Fibroblast of mammary gland (primary cell): ENCODE data around the gene SPRR1B.

Source experiments
- DNase-seq: peaks from one replicate; pipeline ENCODE4 v3.0.0-alpha.2; 2010; ENCODE audit warnings: low read depth
- H3K4me3 ChIP-seq: 2 replicates; pipeline ENCODE4 v1.5.1; 2011; ENCODE audit warnings: low read depth, mild to moderate bottlenecking, low read length, moderate library complexity; ENCODE audit not compliant: control insufficient read depth
- CTCF ChIP-seq: conservative IDR thresholded peaks from 2 replicates; pipeline ENCODE4 v1.5.1; 2011; ENCODE audit warnings: low read depth, low read length, inconsistent platforms; ENCODE audit not compliant: control insufficient read depth, insufficient read depth

Gene SPRR1B

DNA sequence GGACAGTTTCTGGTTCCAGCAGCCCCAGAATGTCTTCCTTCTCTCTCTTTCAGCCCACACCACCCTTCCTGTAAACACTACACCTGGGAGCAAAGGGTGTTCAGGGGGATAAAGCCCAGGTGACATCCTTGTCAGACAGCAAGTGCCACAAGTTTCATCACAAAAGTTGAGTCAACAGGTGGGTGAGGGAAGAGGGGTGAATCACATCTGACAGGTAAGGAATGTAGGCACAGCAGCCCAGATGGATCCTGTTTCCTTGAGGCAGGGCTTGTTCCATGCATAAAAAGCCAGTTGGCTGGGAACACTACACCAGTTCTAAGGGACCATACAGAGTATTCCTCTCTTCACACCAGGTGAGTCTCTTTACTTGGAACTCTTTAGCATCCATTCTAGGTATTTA lies at the start of gene SPRR1B:
SPRR1B (plus strand) TSS at position 309 of the 400 bp plus-strand sequence. CDS start 1,143 bp downstream, outside the sequence.
- no peak for TF ChIP-seq CTCF
- no peak for DNase-seq
- H3K4me3 ChIP-seq = no peak within 1 kb of the TSS

DNA sequence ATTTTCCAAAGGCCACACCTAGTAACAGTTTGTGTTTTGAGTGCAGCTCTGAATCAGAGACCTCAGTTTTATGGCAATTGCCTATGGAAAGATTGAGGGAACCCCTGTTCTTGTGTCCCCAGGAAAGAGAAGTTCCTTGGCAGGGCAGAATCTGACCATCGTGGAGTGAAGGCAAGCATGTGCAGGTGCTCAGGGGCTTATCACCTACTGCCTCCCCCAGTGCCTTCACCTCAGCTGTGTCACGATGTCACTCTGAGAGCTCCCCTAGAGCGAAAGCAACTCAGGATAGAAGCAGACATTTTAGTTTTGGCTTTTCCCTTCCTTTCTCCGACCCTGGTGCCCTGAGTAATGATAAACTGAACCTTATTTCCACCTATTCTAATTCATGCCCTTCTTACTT lies 48.9 kb upstream of the SPRR1B start:
- H3K4me3 ChIP-seq = no peak overlapping the region
- DNase-seq = no peak
- TF ChIP-seq CTCF = no peak

- no peak for DNase-seq
- TF ChIP-seq CTCF = no peak
- no peak overlapping the region for H3K4me3 ChIP-seq
These were observed 47.8 kb upstream of the SPRR1B start for GRCh38 chr1:152983234-152983633.

GRCh38 chr1:152983743-152984142 lies 47.3 kb upstream of the SPRR1B start, which contains the start of gene SPRR1A:
SPRR1A (plus strand) TSS chr1:152984081; CDS start chr1:152985231, 1,150 bp downstream.
- no peak for DNase-seq
- H3K4me3 ChIP-seq = no peak within 1 kb of the TSS
- no peak for TF ChIP-seq CTCF

DNA sequence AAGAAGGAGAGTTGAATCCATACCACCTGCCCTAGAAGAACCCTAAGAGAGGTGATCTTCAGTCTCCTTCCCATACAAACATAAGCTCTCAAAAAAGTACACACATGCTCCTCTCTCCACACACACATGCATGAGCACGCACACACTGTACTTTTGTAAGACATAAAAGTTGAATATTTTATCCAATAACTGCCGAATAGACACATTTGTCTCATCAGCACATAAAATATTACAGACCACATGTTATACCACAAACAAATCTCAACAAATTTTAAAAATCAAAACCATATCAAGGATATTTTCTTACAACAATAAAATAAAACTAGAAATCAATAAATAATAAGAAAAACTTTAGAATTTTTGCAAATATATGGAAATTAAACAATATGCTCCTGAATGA lies 44.4 kb upstream of the SPRR1B start:
- DNase-seq = no peak
- H3K4me3 ChIP-seq = no peak overlapping the region
- TF ChIP-seq CTCF = no peak

DNA sequence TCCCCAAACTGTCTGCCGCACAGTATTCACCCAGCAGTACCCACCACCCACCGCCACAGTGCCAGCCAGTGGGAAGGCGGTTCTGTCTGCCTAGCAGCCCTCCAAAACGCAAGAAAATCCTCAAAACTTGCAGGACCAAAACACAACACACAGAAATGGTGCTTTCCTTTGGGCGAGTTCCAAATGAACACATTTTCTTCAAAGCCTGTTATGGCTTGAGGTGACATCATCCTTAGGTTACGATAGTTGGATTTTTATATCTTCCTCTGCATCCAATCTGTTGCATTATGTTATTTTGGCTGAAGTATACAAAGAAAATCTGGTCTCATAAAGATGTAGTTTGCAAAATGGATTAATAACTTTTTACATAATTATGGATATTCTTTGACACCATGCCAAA lies 37.8 kb upstream of the SPRR1B start:
- no peak overlapping the region for H3K4me3 ChIP-seq
- no peak for DNase-seq
- TF ChIP-seq CTCF = no peak

DNA sequence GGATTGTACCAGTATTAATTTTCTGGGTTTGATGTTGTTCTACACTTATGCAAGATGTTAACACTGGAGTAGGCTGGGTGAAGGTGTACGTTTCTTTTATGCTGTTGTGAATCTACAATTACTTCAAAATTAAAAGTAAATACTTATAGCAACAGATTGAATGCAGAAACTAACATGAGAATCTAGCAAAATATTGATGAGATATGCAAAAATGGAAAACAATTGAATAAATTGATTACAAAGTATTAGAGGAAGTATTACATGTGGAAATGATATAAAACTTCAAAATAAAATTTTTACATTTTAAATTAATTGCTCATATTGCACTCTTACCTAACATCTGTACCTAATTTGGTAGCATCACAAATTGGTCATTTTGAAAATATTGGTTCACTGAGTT lies 35.2 kb upstream of the SPRR1B start:
- DNase-seq = no peak
- no peak overlapping the region for H3K4me3 ChIP-seq
- no peak for TF ChIP-seq CTCF
